ENCODE results near the gene ORMDL3.
A peak's percentile ranks its signal among the peaks of the same experiment; 100 is the strongest.
"Not testable (repeated sequence)": the region's sequence is repeated elsewhere in the genome, so short reads cannot be mapped to it uniquely, and the experiment has no call there.

ORMDL3 gene

DNA sequence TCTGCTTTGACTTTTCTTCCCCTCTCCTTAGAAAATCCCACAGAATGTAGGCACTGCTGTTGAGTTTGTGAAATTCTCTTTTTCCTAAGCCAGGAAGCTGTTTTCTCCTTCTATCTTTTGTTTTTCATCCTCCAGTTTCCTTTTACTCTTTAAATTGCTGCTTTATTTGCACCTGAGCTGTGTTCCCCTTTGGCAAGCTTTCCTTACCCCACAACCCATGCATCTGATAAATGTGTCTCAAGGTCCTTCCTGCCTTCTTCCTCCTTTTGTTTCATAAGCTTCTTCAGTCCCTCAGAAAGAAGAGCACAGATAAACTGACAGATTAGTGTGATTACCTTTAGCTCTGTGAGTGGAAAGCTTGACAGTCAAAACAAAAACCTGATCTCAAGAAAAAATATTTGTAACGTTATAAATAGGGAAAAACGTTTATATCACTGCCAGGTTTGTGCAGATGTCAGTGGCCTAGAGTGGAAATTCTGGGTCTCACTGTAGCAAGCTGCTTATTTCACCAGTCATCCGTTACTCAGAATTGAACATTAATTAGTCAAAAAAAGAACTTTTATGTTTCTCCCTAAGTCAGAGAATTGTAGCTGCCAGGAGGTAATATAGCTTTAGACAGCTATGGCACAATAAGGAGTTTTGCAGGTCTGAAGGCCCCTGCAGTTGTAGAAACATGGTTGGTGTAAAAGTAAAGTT is 32.6 kb downstream of the ORMDL3 start:
- H3K27ac ChIP-seq: no peak overlapping the region
- ChIA-PET CTCF (interaction anchor here (0.6 kb wide), 1 partner anchor 254 kb away, joined by 3 read pairs; no protein-coding TSS in a partner anchor), POLR2A (ENCODE audit: low non-redundant PET) (no interaction called here)

GRCh38 chr17:39889200-39889599 is 38.2 kb downstream of the ORMDL3 start:
- POLR2A ChIA-PET (ENCODE audit: low non-redundant PET): no interaction called here
- H3K27ac ChIP-seq: no peak overlapping the region
- CTCF ChIA-PET: interaction anchor here (0.6 to 0.7 kb wide), 2 partner anchors 21 to 988 kb away, joined by 3 read pairs; no protein-coding TSS in a partner anchor
- no peak for DNase-seq (ENCODE audit: low spot score)
- no peak for TF ChIP-seq CTCF (conservative IDR thresholded peaks at IDR 0.05; ENCODE audit: low read depth)

More for the DNA sequence above, 32.6 kb downstream of the ORMDL3 start:
- TF ChIP-seq CTCF (conservative IDR thresholded peaks at IDR 0.05; ENCODE audit: low read depth): no peak
- no peak for DNase-seq (ENCODE audit: low spot score)

DNA sequence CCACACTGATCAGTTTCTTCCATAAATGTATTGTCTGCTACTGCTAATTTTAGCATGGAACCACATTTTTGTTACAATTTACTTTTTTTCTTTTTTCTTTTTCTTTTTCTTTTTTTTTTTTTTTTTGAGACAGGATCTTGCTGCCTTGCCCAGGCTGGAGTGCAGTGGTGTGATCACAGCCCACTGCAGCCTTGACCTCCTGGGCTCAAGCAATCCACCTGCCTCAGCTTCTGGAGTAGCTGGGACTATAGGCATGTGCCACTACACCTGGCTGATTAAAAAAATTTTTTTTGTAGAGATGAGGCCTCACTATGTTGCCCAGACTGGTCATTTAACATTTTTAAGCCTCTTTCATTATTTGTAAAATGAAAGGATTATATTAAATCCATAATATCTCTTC is 40.3 kb downstream of the ORMDL3 start:
- CTCF ChIA-PET: no interaction called here
- POLR2A ChIA-PET (ENCODE audit: low non-redundant PET): no interaction called here

DNA sequence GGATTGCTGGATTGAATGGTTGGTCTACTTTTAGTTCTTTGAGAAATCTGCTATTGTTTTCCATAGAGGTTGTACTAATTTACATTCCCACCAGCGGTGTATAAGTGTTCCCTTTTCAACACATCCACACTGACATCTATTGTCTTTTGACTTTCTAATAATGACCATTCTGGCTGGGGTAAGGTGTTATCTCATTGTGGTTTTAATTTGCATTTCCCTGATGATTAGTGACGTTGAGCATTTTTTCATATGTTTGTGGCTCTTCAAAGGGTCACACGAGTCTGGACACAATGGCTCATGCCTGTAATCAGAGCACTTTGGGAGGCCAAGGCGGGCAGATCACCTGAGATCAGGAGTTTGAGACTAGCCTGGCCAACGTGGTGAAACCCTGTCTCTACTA is 41.3 kb downstream of the ORMDL3 start:
- H3K27ac ChIP-seq; POLR2A ChIA-PET (ENCODE audit: low non-redundant PET); DNase-seq (ENCODE audit: low spot score): not testable (repeated sequence)
- CTCF ChIA-PET: interaction anchor here (0.7 kb wide), 1 partner anchor 82 kb away, joined by 3 read pairs; no protein-coding TSS in a partner anchor

More for the DNA sequence above, 40.3 kb downstream of the ORMDL3 start:
- DNase-seq (ENCODE audit: low spot score): no peak
- no peak overlapping the region for H3K27ac ChIP-seq
- TF ChIP-seq CTCF (conservative IDR thresholded peaks at IDR 0.05; ENCODE audit: low read depth): no peak

DNA sequence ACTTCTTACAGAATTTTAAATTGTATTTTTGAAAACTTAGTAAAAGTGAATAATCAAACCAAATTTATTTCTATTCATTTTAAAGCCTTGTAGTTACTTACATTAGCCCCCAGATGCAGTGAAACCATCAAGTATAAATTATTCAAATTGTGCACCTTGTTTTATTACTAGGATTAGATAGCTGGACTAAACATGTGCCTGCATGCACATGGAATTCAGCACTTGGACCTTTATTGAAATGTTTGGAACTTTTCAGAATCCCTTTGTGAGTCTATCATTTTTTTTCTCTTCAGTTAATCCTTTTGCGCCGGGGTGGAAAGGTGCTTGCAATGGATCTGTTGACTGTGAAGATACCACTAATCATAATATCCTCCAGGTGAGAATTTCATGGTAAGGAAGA is 54.6 kb downstream of the ORMDL3 start:
- no peak overlapping the region for H3K27ac ChIP-seq
- peak; percentile 37 for DNase-seq (ENCODE audit: low spot score)
- ChIA-PET CTCF (interaction anchor here (0.6 to 1.6 kb wide), 9 partner anchors 10 to 160 kb away, joined by 3 to 5 read pairs (median 4); partner anchors contain the start of gene PSMD3), POLR2A (ENCODE audit: low non-redundant PET) (interaction anchor here (0.7 kb wide), 1 partner anchor 103 kb away, joined by 3 read pairs; no protein-coding TSS in a partner anchor)
- peak; percentile 44 for TF ChIP-seq CTCF (conservative IDR thresholded peaks at IDR 0.05; ENCODE audit: low read depth)

GRCh38 chr17:39871801-39872200 is 55.6 kb downstream of the ORMDL3 start:
- ChIA-PET POLR2A (ENCODE audit: low non-redundant PET) (no interaction called here), CTCF (interaction anchor here (0.6 kb wide), 2 partner anchors 105 to 229 kb away, joined by 3 to 6 read pairs; no protein-coding TSS in a partner anchor)
- no peak overlapping the region for H3K27ac ChIP-seq
- DNase-seq (ENCODE audit: low spot score): no peak
- TF ChIP-seq CTCF (conservative IDR thresholded peaks at IDR 0.05; ENCODE audit: low read depth): no peak
